ENCODE measurements around the gene SPARCL1. TPM values are rescaled to one million over a fixed set of nuclear protein-coding genes. Genes with fewer than 3 reads are reported as not detected.

The SPARCL1 gene
- total and polyA plus RNA-seq, 4 donors = 1.9 to 25.8 (median 13.3) TPM

GRCh38 chr4:87428979-87429378 lies 100.2 kb downstream of the SPARCL1 start:
- TF ChIP-seq FOXA2 (IDR thresholded peaks at IDR 0.05) (no peak), ZBTB33 (IDR thresholded peaks at IDR 0.05) (no peak), HNF4A (conservative IDR thresholded peaks at IDR 0.05) (no peak), RXRA (IDR thresholded peaks at IDR 0.05) (no peak), YY1 (IDR thresholded peaks at IDR 0.05) (no peak), TAF1 (conservative IDR thresholded peaks at IDR 0.05) (no peak)
- TF ChIP-seq, protein P1, sequence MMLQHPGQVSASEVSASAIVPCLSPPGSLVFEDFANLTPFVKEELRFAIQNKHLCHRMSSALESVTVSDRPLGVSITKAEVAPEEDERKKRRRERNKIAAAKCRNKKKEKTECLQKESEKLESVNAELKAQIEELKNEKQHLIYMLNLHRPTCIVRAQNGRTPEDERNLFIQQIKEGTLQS (IDR thresholded peaks at IDR 0.05) = no peak
- 93% methylated on average over 6 of the region's 6 CpGs for WGBS
- no peak for DNase-seq (ENCODE audit: low spot score)
- Histone ChIP-seq H3K36me3 (ENCODE audit: control insufficient read depth in 4 of 4, insufficient read depth in 3 of 4, low read depth in 1 of 4, low read length in 3 of 4) (no peaks in the 10 kb centered on the region), H3K27me3 (ENCODE audit: control insufficient read depth in 4 of 4, insufficient read depth in 4 of 4, low read length in 3 of 4) (no peaks in the 10 kb centered on the region), H3K27ac (ENCODE audit: low read depth in 1 of 2, low read length in 2 of 2) (no peak overlapping the region), H3K9me3 (ENCODE audit: control insufficient read depth in 4 of 4, low read length in 3 of 4) (no peaks in the 10 kb centered on the region), H3K9ac (ENCODE audit: low read depth in 1 of 2, low read length in 2 of 2) (no peak overlapping the region), H3K4me1 (ENCODE audit: control insufficient read depth in 4 of 4, insufficient read depth in 4 of 4, low read length in 3 of 4) (peaks cover 0 to 22% (median 7%) of the 10 kb centered on the region in 4 donors), H3K4me3 (ENCODE audit: low read depth in 1 of 3, low read length in 3 of 3) (no peak overlapping the region)

DNA sequence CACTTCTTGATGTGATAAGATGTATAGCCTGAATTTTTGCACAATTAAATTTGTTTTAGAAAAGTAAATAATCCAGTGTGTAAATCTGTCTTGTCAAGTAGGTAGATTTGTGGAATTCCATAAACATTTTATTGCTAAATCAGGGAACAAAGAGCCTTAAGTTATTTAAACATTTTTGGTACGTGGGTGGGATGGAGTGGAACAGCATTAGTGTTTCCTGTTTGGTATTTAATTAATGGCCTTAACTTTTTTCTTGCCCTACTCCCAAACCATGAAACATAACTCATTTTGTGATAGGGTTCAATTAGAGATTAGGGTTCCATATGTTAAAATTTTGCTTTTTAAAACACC lies 101.7 kb downstream of the SPARCL1 start:
- no peak for DNase-seq (ENCODE audit: low spot score)
- Histone ChIP-seq H3K9ac (ENCODE audit: low read depth in 1 of 2, low read length in 2 of 2) (no peak overlapping the region), H3K27ac (ENCODE audit: low read depth in 1 of 2, low read length in 2 of 2) (no peak overlapping the region), H3K4me1 (ENCODE audit: control insufficient read depth in 4 of 4, insufficient read depth in 4 of 4, low read length in 3 of 4) (peaks cover 0 to 27% (median 13%) of the 10 kb centered on the region in 4 donors), H3K36me3 (ENCODE audit: control insufficient read depth in 4 of 4, insufficient read depth in 3 of 4, low read depth in 1 of 4, low read length in 3 of 4) (no peaks in the 10 kb centered on the region), H3K4me3 (ENCODE audit: low read depth in 1 of 3, low read length in 3 of 3) (no peak overlapping the region), H3K9me3 (ENCODE audit: control insufficient read depth in 4 of 4, low read length in 3 of 4) (no peaks in the 10 kb centered on the region), H3K27me3 (ENCODE audit: control insufficient read depth in 4 of 4, insufficient read depth in 4 of 4, low read length in 3 of 4) (no peaks in the 10 kb centered on the region)
- 42% methylated on average over 1 of the region's 1 CpG for WGBS
- TF ChIP-seq, protein P1 (IDR thresholded peaks at IDR 0.05) = no peak
- TF ChIP-seq ZBTB33 (IDR thresholded peaks at IDR 0.05) (no peak), HNF4G (IDR thresholded peaks at IDR 0.05) (no peak), FOXA1 (IDR thresholded peaks at IDR 0.05) (no peak), YY1 (IDR thresholded peaks at IDR 0.05) (no peak), TAF1 (conservative IDR thresholded peaks at IDR 0.05) (no peak), JUND (IDR thresholded peaks at IDR 0.05) (no peak), GABPA (IDR thresholded peaks at IDR 0.05 in 1 of 2, conservative IDR thresholded peaks at IDR 0.05 in 1 of 2) (no peak), EGR1 (IDR thresholded peaks at IDR 0.05; ENCODE audit: low read depth in 2 of 2) (no peak), SP1 (IDR thresholded peaks at IDR 0.05) (no peak), RXRA (IDR thresholded peaks at IDR 0.05) (no peak), NR2F2 (IDR thresholded peaks at IDR 0.05) (no peak), RAD21 (IDR thresholded peaks at IDR 0.05) (no peak), HNF4A (conservative IDR thresholded peaks at IDR 0.05) (no peak)
- TF ChIP-seq, protein P2, sequence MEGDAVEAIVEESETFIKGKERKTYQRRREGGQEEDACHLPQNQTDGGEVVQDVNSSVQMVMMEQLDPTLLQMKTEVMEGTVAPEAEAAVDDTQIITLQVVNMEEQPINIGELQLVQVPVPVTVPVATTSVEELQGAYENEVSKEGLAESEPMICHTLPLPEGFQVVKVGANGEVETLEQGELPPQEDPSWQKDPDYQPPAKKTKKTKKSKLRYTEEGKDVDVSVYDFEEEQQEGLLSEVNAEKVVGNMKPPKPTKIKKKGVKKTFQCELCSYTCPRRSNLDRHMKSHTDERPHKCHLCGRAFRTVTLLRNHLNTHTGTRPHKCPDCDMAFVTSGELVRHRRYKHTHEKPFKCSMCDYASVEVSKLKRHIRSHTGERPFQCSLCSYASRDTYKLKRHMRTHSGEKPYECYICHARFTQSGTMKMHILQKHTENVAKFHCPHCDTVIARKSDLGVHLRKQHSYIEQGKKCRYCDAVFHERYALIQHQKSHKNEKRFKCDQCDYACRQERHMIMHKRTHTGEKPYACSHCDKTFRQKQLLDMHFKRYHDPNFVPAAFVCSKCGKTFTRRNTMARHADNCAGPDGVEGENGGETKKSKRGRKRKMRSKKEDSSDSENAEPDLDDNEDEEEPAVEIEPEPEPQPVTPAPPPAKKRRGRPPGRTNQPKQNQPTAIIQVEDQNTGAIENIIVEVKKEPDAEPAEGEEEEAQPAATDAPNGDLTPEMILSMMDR (IDR thresholded peaks at IDR 0.05; ENCODE audit: low read depth, low read length, missing input control) = no peak

All from liver (tissue), 9 donors.